LNCAP (cell line): Measurements from ENCODE around the gene CASK.
A peak's percentile ranks its signal among the peaks of the same experiment; 100 is the strongest.

Experiments
- TF ChIP-seq, protein P1 (sequence below): fragments of 450-650 bp; IDR thresholded peaks from 2 replicates; pipeline ENCODE4 v1.5.1; 2017; ENCODE audit warnings: mild to moderate bottlenecking

Gene CASK

DNA sequence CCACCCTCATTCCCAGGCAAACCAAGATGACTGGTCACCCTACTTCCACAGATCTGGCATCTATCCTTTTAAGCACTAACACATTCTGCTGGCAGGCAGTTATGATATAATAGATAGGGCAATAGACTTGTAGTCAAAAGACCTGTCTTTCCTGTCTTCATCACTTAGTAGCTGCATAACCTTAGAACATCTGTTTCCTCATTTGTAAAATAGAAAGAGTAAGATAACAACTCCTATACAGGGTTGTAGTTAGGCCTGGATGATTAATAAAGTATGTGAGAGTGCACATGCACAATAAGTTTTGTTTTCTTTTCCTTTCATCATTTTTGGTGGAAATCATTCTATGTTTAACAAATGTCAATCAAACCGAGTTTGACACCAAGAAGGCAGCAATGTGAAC lies 127.3 kb downstream of the CASK start:
- TF ChIP-seq, protein P1, sequence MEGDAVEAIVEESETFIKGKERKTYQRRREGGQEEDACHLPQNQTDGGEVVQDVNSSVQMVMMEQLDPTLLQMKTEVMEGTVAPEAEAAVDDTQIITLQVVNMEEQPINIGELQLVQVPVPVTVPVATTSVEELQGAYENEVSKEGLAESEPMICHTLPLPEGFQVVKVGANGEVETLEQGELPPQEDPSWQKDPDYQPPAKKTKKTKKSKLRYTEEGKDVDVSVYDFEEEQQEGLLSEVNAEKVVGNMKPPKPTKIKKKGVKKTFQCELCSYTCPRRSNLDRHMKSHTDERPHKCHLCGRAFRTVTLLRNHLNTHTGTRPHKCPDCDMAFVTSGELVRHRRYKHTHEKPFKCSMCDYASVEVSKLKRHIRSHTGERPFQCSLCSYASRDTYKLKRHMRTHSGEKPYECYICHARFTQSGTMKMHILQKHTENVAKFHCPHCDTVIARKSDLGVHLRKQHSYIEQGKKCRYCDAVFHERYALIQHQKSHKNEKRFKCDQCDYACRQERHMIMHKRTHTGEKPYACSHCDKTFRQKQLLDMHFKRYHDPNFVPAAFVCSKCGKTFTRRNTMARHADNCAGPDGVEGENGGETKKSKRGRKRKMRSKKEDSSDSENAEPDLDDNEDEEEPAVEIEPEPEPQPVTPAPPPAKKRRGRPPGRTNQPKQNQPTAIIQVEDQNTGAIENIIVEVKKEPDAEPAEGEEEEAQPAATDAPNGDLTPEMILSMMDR = no peak

- TF ChIP-seq, protein P1 = no peak
Measured at GRCh38 chrX:41789374-41789773, 134.0 kb downstream of the CASK start.

DNA sequence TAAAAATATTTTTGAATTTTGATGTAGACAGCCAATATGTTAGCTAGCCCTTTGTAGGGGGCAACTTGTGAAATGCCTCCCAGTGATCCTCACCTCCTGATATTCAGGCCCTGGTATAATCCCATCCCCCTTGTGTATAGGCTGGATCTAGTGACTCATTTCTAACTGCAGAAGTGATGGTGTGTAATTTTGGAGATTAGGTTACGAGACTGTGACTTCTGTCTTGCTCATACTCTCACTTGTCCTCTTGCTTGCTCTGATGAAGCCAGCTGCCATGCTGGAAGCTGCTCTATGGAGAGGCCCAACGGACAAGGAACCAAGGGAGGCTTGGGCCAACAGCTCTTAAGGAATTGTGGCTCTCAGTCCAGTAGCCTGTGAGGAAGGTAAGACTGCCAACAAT lies 137.7 kb downstream of the CASK start:
- TF ChIP-seq, protein P1 = no peak

GRCh38 chrX:41781500-41781899 lies 141.9 kb downstream of the CASK start:
- TF ChIP-seq, protein P1 = peak; percentile 65

GRCh38 chrX:41779941-41780340 lies 143.4 kb downstream of the CASK start:
- TF ChIP-seq, protein P1 = no peak

- TF ChIP-seq, protein P1 = no peak
Measured at GRCh38 chrX:41779030-41779564, 144.3 kb downstream of the CASK start.

- TF ChIP-seq, protein P1 = no peak
Measured at GRCh38 chrX:41761702-41762101, 161.7 kb downstream of the CASK start.

- TF ChIP-seq, protein P1 = no peak
Measured at GRCh38 chrX:41761169-41761568, 162.2 kb downstream of the CASK start.
